ENCODE results near the gene PRCD. TPM values are rescaled to one million over a fixed set of nuclear protein-coding genes. Genes with fewer than 3 reads are reported as not detected.
"Not testable (repeated sequence)": the region's sequence is repeated elsewhere in the genome, so short reads cannot be mapped to it uniquely, and the experiment has no call there.

Gene PRCD
- total RNA-seq, 1 donor from 2014 or later = 0.54 TPM

- H3K9me3 Mint-ChIP-seq (ENCODE audit: unreplicated experiment) = no peaks in the 10 kb centered on the region
- H3K27ac Mint-ChIP-seq (ENCODE audit: unreplicated experiment) = no peak overlapping the region
- no peak for DNase-seq (ENCODE audit: low spot score)
- no peak overlapping the region for H3K4me3 Mint-ChIP-seq (ENCODE audit: unreplicated experiment)
- peaks cover 5% of the 10 kb centered on the region for H3K27me3 Mint-ChIP-seq (ENCODE audit: unreplicated experiment)
- H3K4me1 Mint-ChIP-seq (ENCODE audit: unreplicated experiment) = peaks cover 27% of the 10 kb centered on the region
- TF ChIP-seq, protein P1, sequence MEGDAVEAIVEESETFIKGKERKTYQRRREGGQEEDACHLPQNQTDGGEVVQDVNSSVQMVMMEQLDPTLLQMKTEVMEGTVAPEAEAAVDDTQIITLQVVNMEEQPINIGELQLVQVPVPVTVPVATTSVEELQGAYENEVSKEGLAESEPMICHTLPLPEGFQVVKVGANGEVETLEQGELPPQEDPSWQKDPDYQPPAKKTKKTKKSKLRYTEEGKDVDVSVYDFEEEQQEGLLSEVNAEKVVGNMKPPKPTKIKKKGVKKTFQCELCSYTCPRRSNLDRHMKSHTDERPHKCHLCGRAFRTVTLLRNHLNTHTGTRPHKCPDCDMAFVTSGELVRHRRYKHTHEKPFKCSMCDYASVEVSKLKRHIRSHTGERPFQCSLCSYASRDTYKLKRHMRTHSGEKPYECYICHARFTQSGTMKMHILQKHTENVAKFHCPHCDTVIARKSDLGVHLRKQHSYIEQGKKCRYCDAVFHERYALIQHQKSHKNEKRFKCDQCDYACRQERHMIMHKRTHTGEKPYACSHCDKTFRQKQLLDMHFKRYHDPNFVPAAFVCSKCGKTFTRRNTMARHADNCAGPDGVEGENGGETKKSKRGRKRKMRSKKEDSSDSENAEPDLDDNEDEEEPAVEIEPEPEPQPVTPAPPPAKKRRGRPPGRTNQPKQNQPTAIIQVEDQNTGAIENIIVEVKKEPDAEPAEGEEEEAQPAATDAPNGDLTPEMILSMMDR (IDR thresholded peaks at IDR 0.05; ENCODE audit: unreplicated experiment) = no peak
- peaks cover 14% of the 10 kb centered on the region for H3K36me3 Mint-ChIP-seq (ENCODE audit: low read depth, unreplicated experiment)
Measured at GRCh38 chr17:76560036-76560876, 20.4 kb downstream of the PRCD start.

DNA sequence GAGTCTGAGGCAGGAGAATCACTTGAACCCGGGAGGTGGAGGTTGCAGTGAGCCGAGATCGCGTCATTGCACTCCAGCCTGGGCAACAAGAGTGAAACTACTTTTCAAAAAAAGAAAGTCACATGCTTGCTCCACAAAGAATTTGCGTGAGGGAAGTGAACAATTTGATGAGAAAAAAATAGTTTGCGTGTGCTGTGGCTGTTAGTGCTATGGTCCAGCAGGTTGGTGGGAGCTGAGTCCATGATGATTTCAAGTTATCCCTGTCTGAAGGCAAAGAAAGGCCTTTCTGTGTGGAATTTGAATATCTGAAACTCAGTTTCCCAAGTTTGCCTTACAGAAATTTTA is 21.0 kb downstream of the PRCD start:
- H3K4me1 Mint-ChIP-seq (ENCODE audit: unreplicated experiment) = peaks cover 27% of the 10 kb centered on the region
- H3K9me3 Mint-ChIP-seq (ENCODE audit: unreplicated experiment) = no peaks in the 10 kb centered on the region
- H3K4me3 Mint-ChIP-seq (ENCODE audit: unreplicated experiment) = no peak overlapping the region
- TF ChIP-seq, protein P1 (IDR thresholded peaks at IDR 0.05; ENCODE audit: unreplicated experiment) = no peak
- peaks cover 14% of the 10 kb centered on the region for H3K36me3 Mint-ChIP-seq (ENCODE audit: low read depth, unreplicated experiment)
- no peak for DNase-seq (ENCODE audit: low spot score)
- H3K27me3 Mint-ChIP-seq (ENCODE audit: unreplicated experiment) = peaks cover 5% of the 10 kb centered on the region
- no peak overlapping the region for H3K27ac Mint-ChIP-seq (ENCODE audit: unreplicated experiment)

DNA sequence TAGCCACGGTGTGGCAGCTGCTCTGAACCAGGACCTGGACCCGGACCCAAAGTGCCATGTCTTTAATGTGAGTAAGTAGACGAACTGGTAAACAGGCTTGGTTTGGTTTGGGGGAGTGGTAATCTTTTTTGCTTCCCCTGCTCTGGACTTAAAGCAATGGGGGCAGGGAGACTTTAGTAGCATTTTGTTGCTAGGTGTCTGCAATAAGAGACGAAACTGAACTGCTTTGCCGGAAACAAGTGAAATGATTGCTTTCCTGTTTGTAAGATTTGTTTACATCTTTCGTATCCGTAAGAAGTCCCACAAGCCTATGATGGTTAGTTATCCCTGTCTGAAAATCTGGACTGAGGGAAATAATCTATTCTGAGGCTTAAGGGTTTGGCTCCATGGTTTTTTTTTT is 21.5 kb downstream of the PRCD start:
- DNase-seq (ENCODE audit: low spot score) = no peak
- Mint-ChIP-seq H3K4me3 (ENCODE audit: unreplicated experiment) (no peak overlapping the region), H3K4me1 (ENCODE audit: unreplicated experiment) (peaks cover 27% of the 10 kb centered on the region), H3K9me3 (ENCODE audit: unreplicated experiment) (no peaks in the 10 kb centered on the region), H3K27me3 (ENCODE audit: unreplicated experiment) (peaks cover 8% of the 10 kb centered on the region), H3K36me3 (ENCODE audit: low read depth, unreplicated experiment) (peaks cover 16% of the 10 kb centered on the region), H3K27ac (ENCODE audit: unreplicated experiment) (no peak overlapping the region)
- TF ChIP-seq, protein P1 (IDR thresholded peaks at IDR 0.05; ENCODE audit: unreplicated experiment) = no peak

- TF ChIP-seq, protein P1 (IDR thresholded peaks at IDR 0.05; ENCODE audit: unreplicated experiment) = no peak
- H3K36me3 Mint-ChIP-seq (ENCODE audit: low read depth, unreplicated experiment) = peaks cover 17% of the 10 kb centered on the region
- peaks cover 27% of the 10 kb centered on the region for H3K4me1 Mint-ChIP-seq (ENCODE audit: unreplicated experiment)
- no peak overlapping the region for H3K27ac Mint-ChIP-seq (ENCODE audit: unreplicated experiment)
- no peak for DNase-seq (ENCODE audit: low spot score)
- H3K27me3 Mint-ChIP-seq (ENCODE audit: unreplicated experiment) = peaks cover 8% of the 10 kb centered on the region
- H3K9me3 Mint-ChIP-seq (ENCODE audit: unreplicated experiment) = no peaks in the 10 kb centered on the region
- H3K4me3 Mint-ChIP-seq (ENCODE audit: unreplicated experiment) = peak overlapping the region; percentile 24
Measured at GRCh38 chr17:76561799-76562268, 22.0 kb downstream of the PRCD start.

DNA sequence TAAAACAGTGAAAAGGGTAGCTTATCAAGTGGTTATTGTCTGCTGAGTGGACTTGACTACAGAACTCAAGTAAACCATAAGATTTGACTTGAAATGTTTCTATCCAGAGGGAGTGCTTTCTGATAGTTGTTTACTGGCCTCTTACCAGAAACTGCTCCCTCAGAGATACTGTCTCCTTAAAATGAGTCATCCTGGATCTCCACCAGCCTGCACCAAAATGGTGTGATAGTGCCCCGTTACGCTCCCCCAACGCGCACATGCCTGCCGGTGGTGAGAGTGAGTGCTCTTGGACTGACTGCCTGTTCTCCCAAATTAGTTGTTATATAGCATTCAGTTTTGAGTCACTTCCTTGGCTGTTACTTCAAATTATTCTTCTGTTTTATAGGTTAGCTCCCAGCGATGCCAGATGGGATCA is 22.9 kb downstream of the PRCD start:
- Mint-ChIP-seq H3K27ac (ENCODE audit: unreplicated experiment) (peak overlapping the region; percentile 28), H3K9me3 (ENCODE audit: unreplicated experiment) (no peaks in the 10 kb centered on the region), H3K4me3 (ENCODE audit: unreplicated experiment) (peak overlapping the region; percentile 17), H3K4me1 (ENCODE audit: unreplicated experiment) (peaks cover 22% of the 10 kb centered on the region), H3K27me3 (ENCODE audit: unreplicated experiment) (peaks cover 3% of the 10 kb centered on the region), H3K36me3 (ENCODE audit: low read depth, unreplicated experiment) (peaks cover 16% of the 10 kb centered on the region)
- DNase-seq (ENCODE audit: low spot score) = no peak
- TF ChIP-seq, protein P1 (IDR thresholded peaks at IDR 0.05; ENCODE audit: unreplicated experiment) = no peak

DNA sequence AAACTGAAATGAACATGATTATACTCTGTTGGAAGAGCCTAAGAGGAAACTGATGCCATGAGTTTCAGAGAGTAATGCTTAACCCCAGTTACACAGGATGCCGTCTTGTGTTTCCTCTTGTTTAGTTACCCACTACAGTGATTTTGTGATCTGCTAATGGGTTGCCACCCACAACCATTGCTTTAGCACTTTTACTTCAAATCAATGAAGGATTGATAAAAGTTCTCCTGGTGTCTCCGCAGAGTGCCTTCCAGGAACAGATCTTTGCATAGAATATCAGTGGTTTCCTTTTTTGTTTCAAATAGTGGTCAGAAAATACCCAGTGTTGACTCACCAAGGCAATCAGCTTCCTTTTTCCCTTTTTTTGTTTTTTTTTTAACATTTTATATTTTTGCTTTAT is 23.5 kb downstream of the PRCD start:
- H3K4me3 Mint-ChIP-seq (ENCODE audit: unreplicated experiment); H3K9me3 Mint-ChIP-seq (ENCODE audit: unreplicated experiment); H3K27me3 Mint-ChIP-seq (ENCODE audit: unreplicated experiment); DNase-seq (ENCODE audit: low spot score): not testable (repeated sequence)
- peaks cover 18% of the 10 kb centered on the region for H3K4me1 Mint-ChIP-seq (ENCODE audit: unreplicated experiment)
- peaks cover 13% of the 10 kb centered on the region for H3K36me3 Mint-ChIP-seq (ENCODE audit: low read depth, unreplicated experiment)
- H3K27ac Mint-ChIP-seq (ENCODE audit: unreplicated experiment) = peak overlapping the region; percentile 61

- peaks cover 14% of the 10 kb centered on the region for H3K4me1 Mint-ChIP-seq (ENCODE audit: unreplicated experiment)
- H3K27ac Mint-ChIP-seq (ENCODE audit: unreplicated experiment) = not testable (repeated sequence)
Measured at GRCh38 chr17:76564991-76565727, 25.3 kb downstream of the PRCD start.

More at GRCh38 chr17:76564991-76565727, 25.3 kb downstream of the PRCD start:
- Mint-ChIP-seq H3K36me3 (ENCODE audit: low read depth, unreplicated experiment) (peaks cover 13% of the 10 kb centered on the region), H3K4me3 (ENCODE audit: unreplicated experiment) (peak overlapping the region; percentile 50)
- not testable (repeated sequence) for DNase-seq (ENCODE audit: low spot score); H3K9me3 Mint-ChIP-seq (ENCODE audit: unreplicated experiment); H3K27me3 Mint-ChIP-seq (ENCODE audit: unreplicated experiment)

Measured in endothelial cell (in vitro differentiated cells).